Activated naive CD8-positive, alpha-beta T cell treated with anti-CD3 and anti-CD28 coated beads, Interleukin-2, amount 10 ng/mL, durations not matched to agents 7 days and 5 days (primary cell): ENCODE results near the gene GTF2IRD2. TPM values are rescaled to one million over a fixed set of nuclear protein-coding genes. Genes with fewer than 3 reads are reported as not detected.
"Not testable (repeated sequence)": the region's sequence is repeated elsewhere in the genome, so short reads cannot be mapped to it uniquely, and the experiment has no call there.

ENCODE experiments used
- ATAC-seq: fragments of 150-1000 bp; cut with Tn5 transposase; one replicate; pipeline ENCODE4 v1.10.0; 2021; ENCODE audit warnings: low read depth, moderate library complexity
- POLR2A ChIA-PET: fragments of 350-600 bp; sonication (Branson Sonifier 250); formaldehyde crosslinking; loops from one replicate; lab custom pipeline; 2021; ENCODE audit warnings: antibody characterized with exemption; lab: Charles Lee
- DNase-seq: peaks from one replicate; pipeline ENCODE4 v3.0.0; 2021
- H3K27ac Mint-ChIP-seq: one replicate; pipeline ENCODE4 v1.8.0; 2022; ENCODE audit warnings: mild to moderate bottlenecking, mixed read lengths
- H3K27me3 Mint-ChIP-seq: one replicate; pipeline ENCODE4 v1.8.0; 2022; ENCODE audit warnings: mild to moderate bottlenecking, moderate library complexity, mixed read lengths
- H3K36me3 Mint-ChIP-seq: one replicate; pipeline ENCODE4 v1.8.0; 2021; ENCODE audit warnings: mild to moderate bottlenecking, mixed read lengths
- H3K4me1 Mint-ChIP-seq: one replicate; pipeline ENCODE4 v1.8.0; 2021; ENCODE audit warnings: mixed read lengths
- H3K4me3 Mint-ChIP-seq: one replicate; pipeline ENCODE4 v1.8.0; 2022; ENCODE audit warnings: mild to moderate bottlenecking, moderate library complexity, mixed read lengths
- H3K9me3 Mint-ChIP-seq: one replicate; pipeline ENCODE4 v1.8.0; 2021; ENCODE audit warnings: mixed read lengths
- total RNA-seq, 2 experiments: library from RNA; stranded (reverse); gene quantifications; one replicate each; pipeline ENCODE4 v1.2.3, GENCODE V29; 2021

The GTF2IRD2 gene
- total RNA-seq: 10 to 100 TPM; 17.7 to 18.0 TPM

- H3K36me3 Mint-ChIP-seq, POLR2A ChIA-PET, DNase-seq, H3K9me3 Mint-ChIP-seq, H3K4me1 Mint-ChIP-seq, H3K27me3 Mint-ChIP-seq: not testable (repeated sequence)
- Mint-ChIP-seq H3K4me3 (peak within 1 kb of the TSS; percentile 61), H3K27ac (peak within 1 kb of the TSS; percentile 70)
- ATAC-seq: peak; percentile 84
Observed at GRCh38 chr7:74850833-74851721, at the start of gene GTF2IRD2. Gene GTF2IRD2, minus strand, starts transcription at chr7:74851605. Its CDS starts 15,227 bp downstream, at chr7:74836378.

GRCh38 chr7:74890158-74891123 lies 39.0 kb upstream of the GTF2IRD2 start:
- Mint-ChIP-seq H3K27ac (peak overlapping the region; percentile 82), H3K4me3 (peak overlapping the region; percentile 79)
- ATAC-seq: peak; percentile 84
- H3K4me1 Mint-ChIP-seq, H3K36me3 Mint-ChIP-seq, H3K27me3 Mint-ChIP-seq, POLR2A ChIA-PET, H3K9me3 Mint-ChIP-seq: not testable (repeated sequence)
- DNase-seq: peak; percentile 82

GRCh38 chr7:74889518-74890129 lies 38.2 kb upstream of the GTF2IRD2 start:
- peak; percentile 24 for ATAC-seq
- H3K4me1 Mint-ChIP-seq, H3K9me3 Mint-ChIP-seq, H3K27ac Mint-ChIP-seq, H3K27me3 Mint-ChIP-seq, POLR2A ChIA-PET, H3K36me3 Mint-ChIP-seq, DNase-seq: not testable (repeated sequence)
- H3K4me3 Mint-ChIP-seq: peak overlapping the region; percentile 65

- H3K27me3 Mint-ChIP-seq, H3K36me3 Mint-ChIP-seq, H3K9me3 Mint-ChIP-seq, ATAC-seq, H3K4me1 Mint-ChIP-seq, POLR2A ChIA-PET, H3K4me3 Mint-ChIP-seq, DNase-seq, H3K27ac Mint-ChIP-seq: not testable (repeated sequence)
Observed at GRCh38 chr7:74885295-74885694, 33.9 kb upstream of the GTF2IRD2 start.

GRCh38 chr7:74882110-74882509 lies 30.7 kb upstream of the GTF2IRD2 start:
- H3K9me3 Mint-ChIP-seq, H3K27me3 Mint-ChIP-seq, H3K4me3 Mint-ChIP-seq, H3K4me1 Mint-ChIP-seq, H3K36me3 Mint-ChIP-seq, ATAC-seq, POLR2A ChIA-PET, H3K27ac Mint-ChIP-seq, DNase-seq: not testable (repeated sequence)

- H3K4me1 Mint-ChIP-seq, H3K36me3 Mint-ChIP-seq, H3K9me3 Mint-ChIP-seq, H3K4me3 Mint-ChIP-seq, DNase-seq, POLR2A ChIA-PET, H3K27ac Mint-ChIP-seq, H3K27me3 Mint-ChIP-seq, ATAC-seq: not testable (repeated sequence)
Observed at GRCh38 chr7:74874748-74875512, 23.5 kb upstream of the GTF2IRD2 start.

- POLR2A ChIA-PET, H3K4me3 Mint-ChIP-seq, H3K36me3 Mint-ChIP-seq, H3K27ac Mint-ChIP-seq, DNase-seq, H3K4me1 Mint-ChIP-seq, H3K9me3 Mint-ChIP-seq, ATAC-seq, H3K27me3 Mint-ChIP-seq: not testable (repeated sequence)
Observed at GRCh38 chr7:74874104-74874747, 22.8 kb upstream of the GTF2IRD2 start.

GRCh38 chr7:74872542-74872941 lies 21.1 kb upstream of the GTF2IRD2 start:
- H3K27ac Mint-ChIP-seq, DNase-seq, H3K27me3 Mint-ChIP-seq, H3K4me3 Mint-ChIP-seq, POLR2A ChIA-PET, H3K4me1 Mint-ChIP-seq, H3K36me3 Mint-ChIP-seq, ATAC-seq, H3K9me3 Mint-ChIP-seq: not testable (repeated sequence)

- H3K4me3 Mint-ChIP-seq, ATAC-seq, H3K9me3 Mint-ChIP-seq, H3K27ac Mint-ChIP-seq, POLR2A ChIA-PET, H3K36me3 Mint-ChIP-seq, H3K27me3 Mint-ChIP-seq, H3K4me1 Mint-ChIP-seq, DNase-seq: not testable (repeated sequence)
Observed at GRCh38 chr7:74865777-74866176, 14.4 kb upstream of the GTF2IRD2 start.

GRCh38 chr7:74849853-74850252 lies 1.6 kb downstream of the GTF2IRD2 start:
- H3K27me3 Mint-ChIP-seq, H3K36me3 Mint-ChIP-seq, POLR2A ChIA-PET, H3K4me1 Mint-ChIP-seq, H3K27ac Mint-ChIP-seq, H3K4me3 Mint-ChIP-seq, DNase-seq, H3K9me3 Mint-ChIP-seq, ATAC-seq: not testable (repeated sequence)

GRCh38 chr7:74830411-74830810 lies 21.0 kb downstream of the GTF2IRD2 start:
- H3K27me3 Mint-ChIP-seq, H3K36me3 Mint-ChIP-seq, H3K9me3 Mint-ChIP-seq, H3K4me3 Mint-ChIP-seq, ATAC-seq, POLR2A ChIA-PET, DNase-seq, H3K27ac Mint-ChIP-seq, H3K4me1 Mint-ChIP-seq: not testable (repeated sequence)

- H3K4me3 Mint-ChIP-seq, DNase-seq, H3K36me3 Mint-ChIP-seq, POLR2A ChIA-PET, H3K27ac Mint-ChIP-seq, ATAC-seq, H3K9me3 Mint-ChIP-seq, H3K27me3 Mint-ChIP-seq, H3K4me1 Mint-ChIP-seq: not testable (repeated sequence)
Observed at GRCh38 chr7:74829959-74830358, 21.4 kb downstream of the GTF2IRD2 start.
